PC-3 (cell line): ENCODE measurements around the gene PNCK.

Experiments used
- EZH2 ChIP-seq: fragments of 300-600 bp; sonication (generic); IDR thresholded peaks from one replicate; pipeline ENCODE4 v1.6.1; 2017; ENCODE audit warnings: antibody characterized with exemption, mild to moderate bottlenecking, low read length; ENCODE audit not compliant: unreplicated experiment
- EZH2phosphoT487 ChIP-seq: fragments of 300-600 bp; sonication (generic); IDR thresholded peaks from 2 replicates; pipeline ENCODE4 v1.6.1; 2018; ENCODE audit warnings: mild to moderate bottlenecking, antibody characterized with exemption, low read length, borderline replicate concordance
- TF ChIP-seq, protein P1 (sequence below): fragments of 300-600 bp; sonication (generic); conservative IDR thresholded peaks from 2 replicates; pipeline ENCODE4 v1.5.1; 2017; ENCODE audit warnings: antibody characterized with exemption, low read depth, mild to moderate bottlenecking, low read length

DNA sequence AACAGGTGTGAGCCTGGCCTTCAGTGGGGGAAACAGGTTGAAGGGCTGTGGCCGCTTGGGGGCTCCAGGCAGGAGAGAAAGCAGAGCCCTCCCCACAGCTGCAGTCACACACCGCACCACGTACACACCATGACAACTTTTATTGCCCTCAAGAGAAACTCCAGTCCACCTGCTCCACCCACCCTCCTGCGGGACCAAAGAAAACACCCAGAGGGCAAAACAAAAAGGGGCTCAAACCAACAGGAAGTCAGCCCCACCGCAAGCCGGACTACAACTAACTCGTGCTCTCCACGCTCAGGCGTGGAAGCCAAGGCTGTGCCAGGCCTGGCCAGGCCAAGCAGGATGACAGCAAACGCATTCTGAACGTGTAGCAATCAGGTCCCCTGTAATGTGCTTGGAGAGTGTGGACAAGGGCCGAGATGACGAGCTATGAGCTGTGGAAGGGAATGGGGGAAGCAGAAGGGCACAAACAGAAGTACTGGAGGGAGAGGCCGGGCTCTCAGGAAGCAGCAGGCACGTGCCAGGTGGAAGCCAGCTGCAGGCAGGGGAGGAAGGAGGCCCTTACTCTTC is 26.8 kb upstream of the PNCK start:
- TF ChIP-seq, protein P1, sequence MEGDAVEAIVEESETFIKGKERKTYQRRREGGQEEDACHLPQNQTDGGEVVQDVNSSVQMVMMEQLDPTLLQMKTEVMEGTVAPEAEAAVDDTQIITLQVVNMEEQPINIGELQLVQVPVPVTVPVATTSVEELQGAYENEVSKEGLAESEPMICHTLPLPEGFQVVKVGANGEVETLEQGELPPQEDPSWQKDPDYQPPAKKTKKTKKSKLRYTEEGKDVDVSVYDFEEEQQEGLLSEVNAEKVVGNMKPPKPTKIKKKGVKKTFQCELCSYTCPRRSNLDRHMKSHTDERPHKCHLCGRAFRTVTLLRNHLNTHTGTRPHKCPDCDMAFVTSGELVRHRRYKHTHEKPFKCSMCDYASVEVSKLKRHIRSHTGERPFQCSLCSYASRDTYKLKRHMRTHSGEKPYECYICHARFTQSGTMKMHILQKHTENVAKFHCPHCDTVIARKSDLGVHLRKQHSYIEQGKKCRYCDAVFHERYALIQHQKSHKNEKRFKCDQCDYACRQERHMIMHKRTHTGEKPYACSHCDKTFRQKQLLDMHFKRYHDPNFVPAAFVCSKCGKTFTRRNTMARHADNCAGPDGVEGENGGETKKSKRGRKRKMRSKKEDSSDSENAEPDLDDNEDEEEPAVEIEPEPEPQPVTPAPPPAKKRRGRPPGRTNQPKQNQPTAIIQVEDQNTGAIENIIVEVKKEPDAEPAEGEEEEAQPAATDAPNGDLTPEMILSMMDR: no peak
- TF ChIP-seq EZH2: no peak
- TF ChIP-seq EZH2phosphoT487: no peak
